Pancreas (tissue), 10 donors: Measurements from ENCODE around the gene TP63. TPM values are rescaled to one million over a fixed set of nuclear protein-coding genes. Genes with fewer than 3 reads are reported as not detected.

ENCODE experiments used
- ATAC-seq, 4 donors: fragments of 200-7000 bp; cut with Tn5 transposase; one replicate each; pipeline versions ENCODE4 v1.8.0 to v1.9.1; 2020; ENCODE audit warnings: mild to moderate bottlenecking in 4 of 4, moderate library complexity in 4 of 4
- DNase-seq, 6 donors: peaks; one replicate each; pipeline ENCODE4 v3.0.0-alpha.2; 2020
- FAIRE-seq: peaks from 2 replicates; lab custom pipeline; 2012; peaks lifted over from hg19 to GRCh38; lab: Jason Lieb, UNC
- H3K27ac ChIP-seq, 4 donors: fragments of 200-600 bp; sonication (generic); 1 replicate in 3 of 4; 2 replicates in 1 of 4; pipeline versions ENCODE4 v1.5.0 to v1.8.0; 2020
- H3K27me3 ChIP-seq, 4 donors: fragments of 200-600 bp; one replicate each; pipeline ENCODE4 v1.8.0; 2021
- H3K36me3 ChIP-seq, 3 donors: fragments of 200-600 bp; sonication (generic) in 1 of 3; one replicate each; pipeline versions ENCODE4 v1.5.0 to v1.8.0; 2020 to 2021
- H3K4me1 ChIP-seq, 3 donors: fragments of 200-600 bp; one replicate each; pipeline ENCODE4 v1.8.0; 2021
- H3K4me3 ChIP-seq, 4 donors: fragments of 200-600 bp; sonication (generic) in 2 of 4; one replicate each; pipeline versions ENCODE4 v1.5.0 to v1.8.0; 2020 to 2021
- H3K9me3 ChIP-seq, 4 donors: fragments of 200-600 bp; one replicate each; pipeline ENCODE4 v1.8.0; 2021
- WGBS, 2 donors: extraction: QIAGEN DNeasy Blood & Tissue Kit; methylation state at CpG; one replicate each; pipeline ENCODE4 v1.1.7; 2013; 5-methylcytosine and 5-hydroxymethylcytosine counted together
- intact Hi-C, 3 donors: fragments of 100-400 bp; cut with DNase I; formaldehyde crosslinking; loops; one replicate each; pipeline versions ENCODE4 v1.11.1 to v1.14.2; 2022
- polyA plus RNA-seq, 2 donors: library from polyadenylated mRNA; stranded (reverse); fragments of 200-250 nt; gene quantifications; one replicate each; pipeline ENCODE4 v1.2.3, GENCODE V29; 2013
- total RNA-seq, 6 donors: library from RNA; stranded (reverse); fragmentation: NEBNext Ultra II Directional in 4 of 6; extraction: Animal tissue kit (Norgen Biotek cat#: 25700) in 4 of 6; gene quantifications; one replicate each; pipeline versions ENCODE4 v1.2.1 to v1.2.4, GENCODE V29; 2021 to 2023
- TF ChIP-seq, protein P1 (sequence below), 4 donors: fragments of 200-600 bp; sonication (generic) in 3 of 4; IDR thresholded peaks; one replicate each; pipeline versions ENCODE4 v1.5.0 to v1.8.0; 2021; ENCODE audit warnings: antibody characterized with exemption in 4 of 4
- donor health status: healthy with polysubstance abuse.
- donor health status: DM: no; HTN: no; CAD: no; lungs with moderate emphysema.
- donor health status: DM: no; HTN: no; CAD: no.
- donor health status: control.
- donor health status: control.
- donor health status: Bipolar disorder and iron deficiency.
- donor health status: DM: yes; HTN: yes; CAD: no.
- donor health status: DM: no; HTN: no; CAD: no.
- donor health status: DM: no; HTN: no; CAD: no.
- donor health status: DM: yes; HTN: yes; CAD: no.

TP63 gene
- total and polyA plus RNA-seq, 8 donors, result 0.02 to 0.47 (median 0.06) TPM; not detected in 3

DNA sequence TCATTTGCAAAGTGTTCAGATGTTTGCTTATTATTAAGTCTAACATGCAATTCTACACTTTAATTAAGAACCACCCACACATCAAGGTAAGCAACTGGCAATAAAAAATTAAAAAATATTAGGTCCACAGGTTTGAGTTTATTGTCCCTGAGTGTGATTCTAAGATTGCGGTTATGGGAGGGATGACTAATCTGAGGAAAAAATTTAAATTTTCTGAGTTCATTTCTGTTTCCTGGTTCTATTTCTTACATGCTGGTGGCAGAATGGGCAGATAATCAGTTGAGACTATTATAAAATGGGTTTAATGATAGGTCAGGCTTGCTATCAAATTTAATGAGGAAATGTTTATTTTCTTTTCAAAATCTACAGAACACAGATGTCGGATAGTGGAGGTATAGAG lies 105.9 kb downstream of the TP63 start:
- TF ChIP-seq, protein P1, sequence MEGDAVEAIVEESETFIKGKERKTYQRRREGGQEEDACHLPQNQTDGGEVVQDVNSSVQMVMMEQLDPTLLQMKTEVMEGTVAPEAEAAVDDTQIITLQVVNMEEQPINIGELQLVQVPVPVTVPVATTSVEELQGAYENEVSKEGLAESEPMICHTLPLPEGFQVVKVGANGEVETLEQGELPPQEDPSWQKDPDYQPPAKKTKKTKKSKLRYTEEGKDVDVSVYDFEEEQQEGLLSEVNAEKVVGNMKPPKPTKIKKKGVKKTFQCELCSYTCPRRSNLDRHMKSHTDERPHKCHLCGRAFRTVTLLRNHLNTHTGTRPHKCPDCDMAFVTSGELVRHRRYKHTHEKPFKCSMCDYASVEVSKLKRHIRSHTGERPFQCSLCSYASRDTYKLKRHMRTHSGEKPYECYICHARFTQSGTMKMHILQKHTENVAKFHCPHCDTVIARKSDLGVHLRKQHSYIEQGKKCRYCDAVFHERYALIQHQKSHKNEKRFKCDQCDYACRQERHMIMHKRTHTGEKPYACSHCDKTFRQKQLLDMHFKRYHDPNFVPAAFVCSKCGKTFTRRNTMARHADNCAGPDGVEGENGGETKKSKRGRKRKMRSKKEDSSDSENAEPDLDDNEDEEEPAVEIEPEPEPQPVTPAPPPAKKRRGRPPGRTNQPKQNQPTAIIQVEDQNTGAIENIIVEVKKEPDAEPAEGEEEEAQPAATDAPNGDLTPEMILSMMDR (IDR thresholded peaks at IDR 0.05), result no peak
- Histone ChIP-seq H3K9me3 (no peaks in the 10 kb centered on the region), H3K36me3 (no peaks in the 10 kb centered on the region), H3K27ac (no peak overlapping the region), H3K27me3 (no peaks in the 10 kb centered on the region), H3K4me1 (no peaks in the 10 kb centered on the region), H3K4me3 (no peak overlapping the region)
- no peak for FAIRE-seq
- intact Hi-C loops, result no loop called here
- no peak for ATAC-seq
- DNase-seq, result no peak
- whole genome bisulfite sequencing, 2 donors, result 91 to 97% methylated on average over 2 of the region's 2 CpGs

DNA sequence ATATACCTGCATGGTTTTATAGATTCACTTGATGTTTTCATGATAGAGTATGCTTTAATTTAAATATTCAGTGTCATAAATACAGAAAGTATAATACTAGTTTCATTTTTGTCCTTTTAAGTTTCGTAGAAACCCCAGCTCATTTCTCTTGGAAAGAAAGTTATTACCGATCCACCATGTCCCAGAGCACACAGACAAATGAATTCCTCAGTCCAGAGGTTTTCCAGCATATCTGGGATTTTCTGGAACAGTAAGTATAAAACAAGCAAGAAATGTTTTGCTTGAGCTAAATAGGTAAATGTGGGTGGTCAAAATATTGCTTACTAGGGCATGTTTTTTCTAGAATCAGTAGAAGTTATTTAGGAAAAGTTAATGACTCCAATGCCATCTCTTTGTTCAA lies 106.4 kb downstream of the TP63 start:
- Histone ChIP-seq H3K4me1 (no peaks in the 10 kb centered on the region), H3K36me3 (no peaks in the 10 kb centered on the region), H3K9me3 (no peaks in the 10 kb centered on the region), H3K27ac (no peak overlapping the region), H3K27me3 (no peaks in the 10 kb centered on the region), H3K4me3 (no peak overlapping the region)
- intact Hi-C loops, result no loop called here
- ATAC-seq (no peak), DNase-seq (no peak), FAIRE-seq (no peak)
- 70 to 84% methylated on average over 2 of the region's 2 CpGs for whole genome bisulfite sequencing, 2 donors
- TF ChIP-seq, protein P1 (IDR thresholded peaks at IDR 0.05), result no peak

DNA sequence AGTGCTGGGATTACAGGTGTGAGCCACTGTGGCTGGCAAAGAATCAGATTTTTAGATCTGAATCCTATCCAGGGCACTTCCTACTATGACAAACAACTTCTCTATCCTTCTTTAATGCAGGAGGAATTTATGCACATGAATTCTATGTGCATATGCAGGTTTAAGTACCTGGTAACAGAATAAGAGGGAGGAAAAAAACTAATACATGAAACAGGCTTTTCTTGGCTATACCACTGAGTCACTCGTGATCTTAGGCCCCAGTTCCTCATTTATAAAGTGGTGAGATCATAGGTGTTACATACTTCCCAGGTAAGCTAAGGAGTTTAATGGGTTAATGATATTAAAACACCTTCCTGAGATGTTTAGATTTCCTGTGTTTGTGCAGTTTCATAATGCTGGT lies 108.2 kb downstream of the TP63 start:
- WGBS, 2 donors, result 57 to 70% methylated on average over 1 of the region's 1 CpG
- H3K27me3 ChIP-seq, result no peaks in the 10 kb centered on the region
- TF ChIP-seq, protein P1 (IDR thresholded peaks at IDR 0.05), result no peak
- H3K36me3 ChIP-seq, result no peaks in the 10 kb centered on the region
- H3K4me1 ChIP-seq, result no peaks in the 10 kb centered on the region
- DNase-seq (no peak), FAIRE-seq (no peak), ATAC-seq (no peak)
- intact Hi-C loops, result no loop called here
- H3K9me3 ChIP-seq, result no peaks in the 10 kb centered on the region
- no peak overlapping the region for H3K27ac ChIP-seq
- H3K4me3 ChIP-seq, result no peak overlapping the region

DNA sequence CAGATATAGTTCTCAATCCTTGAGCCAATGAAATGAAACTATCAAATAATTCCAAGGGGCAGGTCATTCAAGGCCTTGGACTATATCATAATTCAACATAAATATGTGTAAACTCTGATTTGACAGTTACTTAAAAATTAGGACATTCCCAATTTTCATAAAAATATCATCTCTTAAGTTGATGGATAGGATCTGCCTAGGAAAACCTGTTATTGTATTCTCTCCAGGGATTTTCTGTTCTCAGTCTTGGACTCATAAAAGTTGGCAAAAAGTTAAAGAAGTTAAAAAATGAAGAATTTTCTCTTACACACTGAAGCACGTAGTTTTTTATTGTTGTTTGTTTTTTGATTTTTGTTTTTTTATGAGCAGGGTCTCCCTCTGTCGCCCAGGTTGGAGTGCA lies 109.0 kb downstream of the TP63 start:
- H3K36me3 ChIP-seq, result no peaks in the 10 kb centered on the region
- 81 to 82% methylated on average over 2 of the region's 2 CpGs for WGBS, 2 donors
- no peak for ATAC-seq
- no peak overlapping the region for H3K27ac ChIP-seq
- H3K27me3 ChIP-seq, result no peaks in the 10 kb centered on the region
- H3K4me3 ChIP-seq, result no peak overlapping the region
- FAIRE-seq, result no peak
- no peaks in the 10 kb centered on the region for H3K4me1 ChIP-seq
- no peaks in the 10 kb centered on the region for H3K9me3 ChIP-seq
- intact Hi-C loops, result no loop called here
- no peak for DNase-seq
- TF ChIP-seq, protein P1 (IDR thresholded peaks at IDR 0.05), result no peak

DNA sequence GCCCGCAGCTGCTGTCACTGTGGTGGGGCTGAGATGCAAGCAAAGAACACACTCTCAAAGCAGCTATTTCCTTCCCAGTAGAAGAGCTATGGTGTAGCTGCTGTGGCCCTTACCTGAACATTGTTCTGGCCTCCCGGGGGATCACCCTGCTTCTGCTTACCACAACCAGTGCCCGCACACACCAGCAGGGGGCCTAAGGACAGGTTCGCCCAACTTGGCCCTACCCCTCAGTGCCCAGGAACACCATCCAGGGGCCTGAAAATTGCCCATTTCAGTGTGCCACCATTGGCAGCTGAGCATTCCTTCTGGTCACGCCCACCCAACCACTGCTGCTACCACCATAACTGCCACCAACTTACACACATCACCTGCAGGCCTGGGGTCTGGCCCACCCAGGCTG lies 113.0 kb downstream of the TP63 start:
- ATAC-seq, result no peak
- Histone ChIP-seq H3K36me3 (no peaks in the 10 kb centered on the region), H3K27me3 (no peaks in the 10 kb centered on the region)

More for the DNA sequence above, 113.0 kb downstream of the TP63 start:
- Histone ChIP-seq H3K9me3 (no peaks in the 10 kb centered on the region), H3K4me1 (no peaks in the 10 kb centered on the region), H3K27ac (no peak overlapping the region), H3K4me3 (no peak overlapping the region)
- no peak for FAIRE-seq
- DNase-seq, result peak in 1 of 6 donors; percentile 29
- TF ChIP-seq, protein P1 (IDR thresholded peaks at IDR 0.05), result no peak
- 80 to 94% methylated on average over 5 of the region's 5 CpGs for WGBS, 2 donors
- intact Hi-C loops, result no loop called here
